ENCODE results near the gene KDM5A. TPM values are rescaled to one million over a fixed set of nuclear protein-coding genes. Genes with fewer than 3 reads are reported as not detected.

The KDM5A gene
- total and polyA plus RNA-seq, 4 donors: 6.2 to 101 (median 36.1) TPM

GRCh38 chr12:238736-239398 lies 150.3 kb downstream of the KDM5A start:
- Histone ChIP-seq H3K36me3 (ENCODE audit: control insufficient read depth in 4 of 4, insufficient read depth in 4 of 4, low read length in 4 of 4) (no peaks in the 10 kb centered on the region), H3K9me3 (ENCODE audit: control insufficient read depth in 4 of 4, insufficient read depth in 3 of 4, low read length in 3 of 4) (peaks cover 0 to 11% (median 4%) of the 10 kb centered on the region in 4 donors), H3K27ac (ENCODE audit: low read depth in 1 of 2, low read length in 1 of 2) (no peak overlapping the region), H3K9ac (ENCODE audit: insufficient read depth in 1 of 2, low read length in 2 of 2) (no peak overlapping the region), H3K27me3 (ENCODE audit: control insufficient read depth in 3 of 3, insufficient read depth in 3 of 3, low read length in 2 of 3) (no peaks in the 10 kb centered on the region), H3K4me3 (no peak overlapping the region), H3K4me1 (ENCODE audit: control insufficient read depth in 5 of 5, insufficient read depth in 5 of 5, low read length in 5 of 5) (no peaks in the 10 kb centered on the region)
- TF ChIP-seq, protein P1, sequence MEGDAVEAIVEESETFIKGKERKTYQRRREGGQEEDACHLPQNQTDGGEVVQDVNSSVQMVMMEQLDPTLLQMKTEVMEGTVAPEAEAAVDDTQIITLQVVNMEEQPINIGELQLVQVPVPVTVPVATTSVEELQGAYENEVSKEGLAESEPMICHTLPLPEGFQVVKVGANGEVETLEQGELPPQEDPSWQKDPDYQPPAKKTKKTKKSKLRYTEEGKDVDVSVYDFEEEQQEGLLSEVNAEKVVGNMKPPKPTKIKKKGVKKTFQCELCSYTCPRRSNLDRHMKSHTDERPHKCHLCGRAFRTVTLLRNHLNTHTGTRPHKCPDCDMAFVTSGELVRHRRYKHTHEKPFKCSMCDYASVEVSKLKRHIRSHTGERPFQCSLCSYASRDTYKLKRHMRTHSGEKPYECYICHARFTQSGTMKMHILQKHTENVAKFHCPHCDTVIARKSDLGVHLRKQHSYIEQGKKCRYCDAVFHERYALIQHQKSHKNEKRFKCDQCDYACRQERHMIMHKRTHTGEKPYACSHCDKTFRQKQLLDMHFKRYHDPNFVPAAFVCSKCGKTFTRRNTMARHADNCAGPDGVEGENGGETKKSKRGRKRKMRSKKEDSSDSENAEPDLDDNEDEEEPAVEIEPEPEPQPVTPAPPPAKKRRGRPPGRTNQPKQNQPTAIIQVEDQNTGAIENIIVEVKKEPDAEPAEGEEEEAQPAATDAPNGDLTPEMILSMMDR (IDR thresholded peaks at IDR 0.05; ENCODE audit: control extremely low read depth, extremely low read depth): no peak
- ATAC-seq (ENCODE audit: insufficient read depth, low FRiP score): no peak
- 77 to 83% methylated on average over 18 to 19 of the region's 19 CpGs for WGBS, 2 donors
- no peak for DNase-seq

GRCh38 chr12:238116-238515 lies 151.0 kb downstream of the KDM5A start:
- Histone ChIP-seq H3K36me3 (ENCODE audit: control insufficient read depth in 4 of 4, insufficient read depth in 4 of 4, low read length in 4 of 4) (no peaks in the 10 kb centered on the region), H3K4me3 (no peak overlapping the region), H3K27me3 (ENCODE audit: control insufficient read depth in 3 of 3, insufficient read depth in 3 of 3, low read length in 2 of 3) (no peaks in the 10 kb centered on the region), H3K27ac (ENCODE audit: low read depth in 1 of 2, low read length in 1 of 2) (no peak overlapping the region), H3K9ac (ENCODE audit: insufficient read depth in 1 of 2, low read length in 2 of 2) (no peak overlapping the region), H3K9me3 (ENCODE audit: control insufficient read depth in 4 of 4, insufficient read depth in 3 of 4, low read length in 3 of 4) (peaks cover 0 to 11% (median 4%) of the 10 kb centered on the region in 4 donors), H3K4me1 (ENCODE audit: control insufficient read depth in 5 of 5, insufficient read depth in 5 of 5, low read length in 5 of 5) (peaks cover 0 to 6% (median 0%) of the 10 kb centered on the region in 5 donors)
- ATAC-seq (ENCODE audit: insufficient read depth, low FRiP score) (no peak), DNase-seq (no peak)
- TF ChIP-seq, protein P1 (IDR thresholded peaks at IDR 0.05; ENCODE audit: control extremely low read depth, extremely low read depth): no peak
- WGBS, 2 donors: 88 to 91% methylated on average over 9 of the region's 9 CpGs

- Histone ChIP-seq H3K27me3 (ENCODE audit: control insufficient read depth in 3 of 3, insufficient read depth in 3 of 3, low read length in 2 of 3) (no peaks in the 10 kb centered on the region), H3K9me3 (ENCODE audit: control insufficient read depth in 4 of 4, insufficient read depth in 3 of 4, low read length in 3 of 4) (peaks cover 0 to 11% (median 4%) of the 10 kb centered on the region in 4 donors), H3K36me3 (ENCODE audit: control insufficient read depth in 4 of 4, insufficient read depth in 4 of 4, low read length in 4 of 4) (no peaks in the 10 kb centered on the region), H3K27ac (ENCODE audit: low read depth in 1 of 2, low read length in 1 of 2) (no peak overlapping the region), H3K4me3 (no peak overlapping the region), H3K4me1 (ENCODE audit: control insufficient read depth in 5 of 5, insufficient read depth in 5 of 5, low read length in 5 of 5) (peaks cover 0 to 10% (median 0%) of the 10 kb centered on the region in 5 donors), H3K9ac (ENCODE audit: insufficient read depth in 1 of 2, low read length in 2 of 2) (no peak overlapping the region)
- ATAC-seq (ENCODE audit: insufficient read depth, low FRiP score) (no peak), DNase-seq (no peak)
- WGBS, 2 donors: 89 to 92% methylated on average over 13 of the region's 13 CpGs
- TF ChIP-seq, protein P1 (IDR thresholded peaks at IDR 0.05; ENCODE audit: control extremely low read depth, extremely low read depth): no peak
These were observed 151.9 kb downstream of the KDM5A start for GRCh38 chr12:237026-237815.

Data from lung (tissue), 12 donors.